ENCODE data around the gene CLEC18C. TPM values are rescaled to one million over a fixed set of nuclear protein-coding genes. Genes with fewer than 3 reads are reported as not detected.
"Not testable (repeated sequence)": the region's sequence is repeated elsewhere in the genome, so short reads cannot be mapped to it uniquely, and the experiment has no call there.

Gene CLEC18C
- total and polyA plus RNA-seq, 4 donors, result 0.09 to 1.0 (median 0.14) TPM; not detected in 1

DNA sequence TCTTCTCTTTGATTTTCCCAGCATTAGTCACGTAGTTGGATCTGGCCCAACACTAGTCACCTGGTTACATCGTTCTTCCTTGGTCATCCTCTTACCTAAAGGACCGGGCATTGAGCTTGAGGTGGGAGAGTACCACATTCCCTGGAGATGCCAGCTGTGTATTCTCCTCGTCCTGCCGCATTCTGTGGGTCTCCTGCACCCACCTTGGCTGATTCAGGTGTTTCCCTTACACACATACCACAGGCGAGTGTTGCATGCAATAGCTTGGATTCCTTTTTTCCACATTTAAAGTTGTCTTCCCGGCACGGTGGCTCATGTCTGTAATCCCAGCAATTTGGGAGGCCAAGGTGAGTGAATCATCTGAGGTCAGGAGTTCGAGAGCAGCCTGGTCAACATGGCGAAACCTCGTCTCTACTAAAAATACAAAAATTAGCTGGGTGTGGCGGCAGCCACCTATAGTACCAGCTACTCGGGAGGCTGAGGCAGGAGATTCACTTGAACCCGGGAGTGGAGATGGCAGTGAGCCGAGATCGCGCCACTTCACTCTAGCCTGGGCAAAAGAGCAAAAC is 21.6 kb upstream of the CLEC18C start:
- 89 to 91% methylated on average over 17 of the region's 17 CpGs for WGBS, 2 donors

DNA sequence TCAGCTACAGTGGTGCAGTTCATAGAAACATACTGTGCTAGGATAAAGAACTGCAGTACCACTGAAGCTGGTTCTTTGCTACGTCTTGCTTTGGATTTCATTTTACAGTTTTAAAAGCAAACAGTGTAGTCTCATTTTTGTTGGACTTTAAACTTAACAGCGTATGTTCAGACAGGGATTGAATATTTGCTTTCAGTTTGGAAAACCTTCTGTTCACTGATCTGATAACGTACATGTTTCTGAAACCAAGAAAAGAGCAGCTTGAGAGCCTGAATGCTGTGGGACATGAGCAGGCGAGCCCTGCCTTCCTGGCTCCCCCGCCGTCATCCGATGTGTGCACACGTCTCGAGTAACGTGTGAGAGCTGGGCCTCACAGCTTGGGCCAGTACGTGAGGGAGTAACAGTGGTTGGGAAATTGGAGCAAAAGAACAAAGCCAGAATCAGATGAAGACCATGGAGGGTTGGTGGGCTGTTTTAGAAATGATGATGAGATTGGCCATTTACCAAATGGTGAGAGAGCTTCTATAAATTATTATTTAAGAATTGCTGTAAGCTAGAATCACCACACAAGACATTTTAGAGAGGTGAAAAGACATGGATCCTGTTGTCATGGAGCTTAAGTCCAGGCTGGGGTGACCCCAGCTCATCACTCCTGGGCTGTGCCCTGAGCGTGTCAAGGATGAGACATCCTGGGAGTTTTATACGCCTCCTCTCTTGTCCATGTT is 20.8 kb upstream of the CLEC18C start:
- ATAC-seq (ENCODE audit: insufficient read depth, low FRiP score) (no peak), DNase-seq (no peak)
- Histone ChIP-seq H3K27me3 (ENCODE audit: control insufficient read depth in 3 of 3, insufficient read depth in 3 of 3, low read length in 2 of 3) (no peaks in the 10 kb centered on the region), H3K9me3 (ENCODE audit: control insufficient read depth in 4 of 4, insufficient read depth in 3 of 4, low read length in 3 of 4) (no peaks in the 10 kb centered on the region), H3K4me1 (ENCODE audit: control insufficient read depth in 5 of 5, insufficient read depth in 5 of 5, low read length in 5 of 5) (no peaks in the 10 kb centered on the region), H3K36me3 (ENCODE audit: control insufficient read depth in 4 of 4, insufficient read depth in 4 of 4, low read length in 4 of 4) (peaks cover 45 to 65% (median 52%) of the 10 kb centered on the region in 4 donors), H3K4me3 (no peak overlapping the region), H3K9ac (ENCODE audit: insufficient read depth in 1 of 2, low read length in 2 of 2) (no peak overlapping the region), H3K27ac (ENCODE audit: low read depth in 1 of 2, low read length in 1 of 2) (no peak overlapping the region)
- WGBS, 2 donors, result 96 to 97% methylated on average over 13 of the region's 13 CpGs
- TF ChIP-seq, protein P1, sequence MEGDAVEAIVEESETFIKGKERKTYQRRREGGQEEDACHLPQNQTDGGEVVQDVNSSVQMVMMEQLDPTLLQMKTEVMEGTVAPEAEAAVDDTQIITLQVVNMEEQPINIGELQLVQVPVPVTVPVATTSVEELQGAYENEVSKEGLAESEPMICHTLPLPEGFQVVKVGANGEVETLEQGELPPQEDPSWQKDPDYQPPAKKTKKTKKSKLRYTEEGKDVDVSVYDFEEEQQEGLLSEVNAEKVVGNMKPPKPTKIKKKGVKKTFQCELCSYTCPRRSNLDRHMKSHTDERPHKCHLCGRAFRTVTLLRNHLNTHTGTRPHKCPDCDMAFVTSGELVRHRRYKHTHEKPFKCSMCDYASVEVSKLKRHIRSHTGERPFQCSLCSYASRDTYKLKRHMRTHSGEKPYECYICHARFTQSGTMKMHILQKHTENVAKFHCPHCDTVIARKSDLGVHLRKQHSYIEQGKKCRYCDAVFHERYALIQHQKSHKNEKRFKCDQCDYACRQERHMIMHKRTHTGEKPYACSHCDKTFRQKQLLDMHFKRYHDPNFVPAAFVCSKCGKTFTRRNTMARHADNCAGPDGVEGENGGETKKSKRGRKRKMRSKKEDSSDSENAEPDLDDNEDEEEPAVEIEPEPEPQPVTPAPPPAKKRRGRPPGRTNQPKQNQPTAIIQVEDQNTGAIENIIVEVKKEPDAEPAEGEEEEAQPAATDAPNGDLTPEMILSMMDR (IDR thresholded peaks at IDR 0.05; ENCODE audit: control extremely low read depth, extremely low read depth), result no peak

More for the DNA sequence above, 21.6 kb upstream of the CLEC18C start:
- no peak overlapping the region for H3K4me3 ChIP-seq
- no peak overlapping the region for H3K9ac ChIP-seq (ENCODE audit: insufficient read depth in 1 of 2, low read length in 2 of 2)
- TF ChIP-seq, protein P1 (IDR thresholded peaks at IDR 0.05; ENCODE audit: control extremely low read depth, extremely low read depth), result no peak
- no peaks in the 10 kb centered on the region for H3K27me3 ChIP-seq (ENCODE audit: control insufficient read depth in 3 of 3, insufficient read depth in 3 of 3, low read length in 2 of 3)
- peaks cover 38 to 61% (median 45%) of the 10 kb centered on the region in 4 donors for H3K36me3 ChIP-seq (ENCODE audit: control insufficient read depth in 4 of 4, insufficient read depth in 4 of 4, low read length in 4 of 4)
- no peaks in the 10 kb centered on the region for H3K4me1 ChIP-seq (ENCODE audit: control insufficient read depth in 5 of 5, insufficient read depth in 5 of 5, low read length in 5 of 5)
- no peak for DNase-seq
- H3K27ac ChIP-seq (ENCODE audit: low read depth in 1 of 2, low read length in 1 of 2), result no peak overlapping the region
- no peaks in the 10 kb centered on the region for H3K9me3 ChIP-seq (ENCODE audit: control insufficient read depth in 4 of 4, insufficient read depth in 3 of 4, low read length in 3 of 4)
- ATAC-seq (ENCODE audit: insufficient read depth, low FRiP score), result no peak

DNA sequence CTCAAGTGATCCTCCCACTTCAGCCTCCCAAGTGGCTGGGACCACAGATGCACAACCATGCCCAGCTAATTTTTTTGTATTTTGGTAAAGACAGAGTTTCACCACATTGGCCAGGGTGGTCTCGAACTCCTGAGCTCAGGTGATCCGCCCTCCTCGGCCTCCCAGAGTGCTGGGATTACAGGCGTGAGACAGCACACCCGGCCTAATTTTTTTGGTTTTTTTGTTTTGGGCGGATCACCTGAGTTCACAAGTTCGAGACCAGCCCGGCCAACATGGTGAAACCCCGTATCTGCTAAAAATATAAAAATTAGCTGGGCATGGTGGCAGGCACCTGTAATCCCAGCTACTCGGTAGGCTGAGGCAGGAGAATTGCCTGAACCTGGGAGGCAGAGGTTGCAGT is 18.9 kb upstream of the CLEC18C start:
- not testable (repeated sequence) for H3K9ac ChIP-seq (ENCODE audit: insufficient read depth in 1 of 2, low read length in 2 of 2); H3K27ac ChIP-seq (ENCODE audit: low read depth in 1 of 2, low read length in 1 of 2); H3K4me3 ChIP-seq; H3K4me1 ChIP-seq (ENCODE audit: control insufficient read depth in 5 of 5, insufficient read depth in 5 of 5, low read length in 5 of 5); H3K9me3 ChIP-seq (ENCODE audit: control insufficient read depth in 4 of 4, insufficient read depth in 3 of 4, low read length in 3 of 4); ATAC-seq (ENCODE audit: insufficient read depth, low FRiP score); DNase-seq; H3K27me3 ChIP-seq (ENCODE audit: control insufficient read depth in 3 of 3, insufficient read depth in 3 of 3, low read length in 2 of 3)
- 94 to 95% methylated on average over 10 of the region's 10 CpGs for WGBS, 2 donors
- H3K36me3 ChIP-seq (ENCODE audit: control insufficient read depth in 4 of 4, insufficient read depth in 4 of 4, low read length in 4 of 4), result peaks cover 41 to 72% (median 61%) of the 10 kb centered on the region in 4 donors

DNA sequence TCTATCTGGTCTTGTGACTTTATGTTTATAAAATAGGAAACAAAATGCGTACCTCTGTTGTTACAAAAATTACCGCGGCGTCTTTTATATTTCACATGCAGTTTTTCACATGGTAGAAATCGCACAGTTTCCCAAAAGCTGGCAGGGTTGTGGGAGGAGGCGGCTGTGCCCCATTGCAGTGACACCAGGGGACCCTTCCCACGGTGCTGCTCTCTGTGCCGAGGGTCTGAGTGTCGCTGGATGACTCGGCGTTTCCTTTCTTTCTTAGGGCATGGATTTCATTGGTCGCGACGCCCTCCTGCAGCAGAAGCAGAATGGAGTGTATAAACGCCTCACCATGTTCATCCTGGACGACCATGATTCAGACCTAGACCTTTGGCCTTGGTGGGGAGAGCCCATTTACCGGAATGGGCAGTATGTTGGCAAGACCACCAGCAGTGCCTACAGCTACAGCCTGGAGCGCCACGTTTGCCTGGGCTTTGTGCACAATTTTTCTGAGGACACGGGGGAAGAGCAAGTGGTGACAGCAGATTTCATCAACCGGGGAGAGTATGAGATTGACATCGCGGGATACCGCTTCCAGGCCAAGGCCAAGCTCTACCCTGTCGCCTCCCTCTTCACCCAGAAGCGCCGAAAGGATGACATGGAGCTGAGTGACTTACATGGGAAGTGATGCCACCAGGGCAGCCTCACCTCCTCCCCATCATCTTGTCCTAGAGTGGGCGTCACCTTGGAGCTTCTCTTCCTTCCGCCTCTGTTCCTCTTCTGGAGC is 17.2 kb upstream of the CLEC18C start:
- ATAC-seq (ENCODE audit: insufficient read depth, low FRiP score) (no peak), DNase-seq (no peak)
- H3K9ac ChIP-seq (ENCODE audit: insufficient read depth in 1 of 2, low read length in 2 of 2), result no peak overlapping the region
- 93 to 94% methylated on average over 29 of the region's 29 CpGs for WGBS, 2 donors
- H3K27ac ChIP-seq (ENCODE audit: low read depth in 1 of 2, low read length in 1 of 2), result no peak overlapping the region
- H3K27me3 ChIP-seq (ENCODE audit: control insufficient read depth in 3 of 3, insufficient read depth in 3 of 3, low read length in 2 of 3), result no peaks in the 10 kb centered on the region
- no peak overlapping the region for H3K4me3 ChIP-seq
- no peaks in the 10 kb centered on the region for H3K9me3 ChIP-seq (ENCODE audit: control insufficient read depth in 4 of 4, insufficient read depth in 3 of 4, low read length in 3 of 4)
- TF ChIP-seq, protein P1 (IDR thresholded peaks at IDR 0.05; ENCODE audit: control extremely low read depth, extremely low read depth), result no peak
- no peaks in the 10 kb centered on the region for H3K4me1 ChIP-seq (ENCODE audit: control insufficient read depth in 5 of 5, insufficient read depth in 5 of 5, low read length in 5 of 5)
- H3K36me3 ChIP-seq (ENCODE audit: control insufficient read depth in 4 of 4, insufficient read depth in 4 of 4, low read length in 4 of 4), result peaks cover 43 to 76% (median 64%) of the 10 kb centered on the region in 4 donors
